K562 (cell line): Measurements from ENCODE around the gene PGA3. TPM values are rescaled to one million over a fixed set of nuclear protein-coding genes. Genes with fewer than 3 reads are reported as not detected.
A peak's percentile ranks its signal among the peaks of the same experiment; 100 is the strongest.

Source experiments
- ADNP ChIP-seq: fragments of 200-800 bp; sonication (Bioruptor generic); IDR thresholded peaks from 2 replicates; pipeline ENCODE4 v1.6.1; 2016; ENCODE audit warnings: missing genetic modification characterization, missing compliant biosample characterization
- ELF2 ChIP-seq: fragments of 250-450 bp; sonication (Bioruptor Pico); IDR thresholded peaks from 2 replicates; pipeline ENCODE4 v1.5.0; 2021; ENCODE audit warnings: mild to moderate bottlenecking
- GTF2F1 ChIP-seq: IDR thresholded peaks from 2 replicates; pipeline ENCODE4 v1.6.1; 2011; ENCODE audit warnings: low read depth, low read length, improper control_type of control experiment
- HDAC2 ChIP-seq: fragments of 450-650 bp; IDR thresholded peaks from 2 replicates; pipeline ENCODE4 v1.6.1; 2016; ENCODE audit warnings: mild to moderate bottlenecking
- MTA1 ChIP-seq: fragments of 450-650 bp; IDR thresholded peaks from 2 replicates; pipeline ENCODE4 v1.6.1; 2017; ENCODE audit warnings: borderline replicate concordance
- NR4A1 ChIP-seq, 2 experiments: fragments of 250-450 bp in 1 of 2; fragments of 450-650 bp in 1 of 2; sonication (Bioruptor Pico) in 1 of 2; IDR thresholded peaks; 2 replicates each; pipeline versions ENCODE4 v1.4.0 to v1.6.1; 2016 to 2020; ENCODE audit warnings: mild to moderate bottlenecking in 2 of 2, missing compliant biosample characterization in 1 of 2, missing genetic modification characterization in 1 of 2, moderate library complexity in 1 of 2
- PML ChIP-seq: IDR thresholded peaks from 2 replicates; pipeline ENCODE4 v1.6.1; 2012; ENCODE audit warnings: low read length, inconsistent platforms
- SREBF2 ChIP-seq: sonication (generic); formaldehyde crosslinking; IDR thresholded peaks from 2 replicates; pipeline ENCODE4 v1.4.0; 2020; ENCODE audit warnings: mild to moderate bottlenecking, missing genetic modification reagents
- ZFP91 ChIP-seq: sonication (generic); formaldehyde crosslinking; IDR thresholded peaks from 2 replicates; pipeline ENCODE4 v1.8.0; 2022; ENCODE audit warnings: mild to moderate bottlenecking, missing genetic modification reagents
- ZNF175 ChIP-seq: fragments of 200-800 bp; sonication (Bioruptor generic); IDR thresholded peaks from 2 replicates; pipeline ENCODE4 v1.6.1; 2016; ENCODE audit warnings: low read depth, mild to moderate bottlenecking, missing genetic modification characterization, missing compliant biosample characterization
- ZNF23 ChIP-seq: fragments of 250-450 bp; sonication (Bioruptor Pico); IDR thresholded peaks from 2 replicates; pipeline ENCODE4 v1.4.0; 2020; ENCODE audit warnings: mild to moderate bottlenecking
- ZNF232 ChIP-seq: sonication (generic); formaldehyde crosslinking; IDR thresholded peaks from 2 replicates; pipeline ENCODE4 v1.8.0; 2022; ENCODE audit warnings: mild to moderate bottlenecking, missing genetic modification reagents
- ZNF239 ChIP-seq: fragments of 250-450 bp; sonication (Bioruptor Pico); IDR thresholded peaks from 2 replicates; pipeline ENCODE4 v1.4.0; 2020; ENCODE audit warnings: mild to moderate bottlenecking
- ZNF407 ChIP-seq: fragments of 450-650 bp; IDR thresholded peaks from 2 replicates; pipeline ENCODE4 v1.6.1; 2016; ENCODE audit warnings: low read depth
- ZNF507 ChIP-seq: conservative IDR thresholded peaks from 2 replicates; pipeline ENCODE4 v1.6.1; 2017; ENCODE audit warnings: missing genetic modification characterization, missing compliant biosample characterization
- polyA plus RNA-seq, 8 experiments: library from polyadenylated mRNA; depleted of rRNA in 4 of 8; stranded (reverse) in 5 of 8; unstranded in 3 of 8; fragments of >200 nt; fragmentation: Nextera tagmentation in 2 of 8; fragmentation: Illumina TruSeq in 1 of 8; extraction: Ambion mirVana in 2 of 8; extraction: Trizol in 1 of 8; gene quantifications; 2 replicates each; pipeline versions ENCODE4 v1.2.1 to v1.2.3, GENCODE V29; 2011 to 2014; ENCODE audit warnings: inconsistent platforms in 1 of 8, missing spikeins in 1 of 8
- total RNA-seq, 7 experiments: library from RNA; depleted of rRNA in 6 of 7; stranded (reverse); fragments of >200 nt in 6 of 7; fragmentation: Illumina TruSeq in 2 of 7; extraction: Trizol in 2 of 7; gene quantifications; 2 replicates each; pipeline versions ENCODE4 v1.2.1 to v1.2.3, GENCODE V29; 2011 to 2021; ENCODE audit warnings: low replicate concordance in 1 of 7
- TF ChIP-seq, protein P1 (sequence below): sonication (generic); formaldehyde crosslinking; IDR thresholded peaks from 2 replicates; pipeline ENCODE4 v1.8.0; 2022; ENCODE audit warnings: mild to moderate bottlenecking, missing genetic modification reagents

The PGA3 gene
- total and polyA plus RNA-seq, 9 of the 15 experiments (the other 6 are each of a cell fraction or from before 2014, with no cell fraction given), result 0.15 to 0.18 (median 0.18) TPM; not detected in 6

- TF ChIP-seq NR4A1 (CRISPR knock-in tag; IDR thresholded peaks at IDR 0.05) (no peak), NR4A1 (tag; IDR thresholded peaks at IDR 0.05) (no peak), ZNF175 (CRISPR knock-in tag) (no peak), ZNF23 (CRISPR knock-in tag) (no peak), HDAC2 (peak; percentile 94; the same call in 1 of the 2 replicates), GTF2F1 (no peak), ELF2 (CRISPR knock-in tag) (no peak), ZNF507 (no peak), PML (no peak), ZFP91 (no peak), ADNP (tag) (peak; percentile 93), ZNF239 (no peak), MTA1 (no peak), SREBF2 (CRISPR knock-in tag) (no peak), ZNF232 (0 out of 2 replicates have a peak, but pooled peaks have one; percentile 66), ZNF407 (no peak)
- TF ChIP-seq, protein P1, sequence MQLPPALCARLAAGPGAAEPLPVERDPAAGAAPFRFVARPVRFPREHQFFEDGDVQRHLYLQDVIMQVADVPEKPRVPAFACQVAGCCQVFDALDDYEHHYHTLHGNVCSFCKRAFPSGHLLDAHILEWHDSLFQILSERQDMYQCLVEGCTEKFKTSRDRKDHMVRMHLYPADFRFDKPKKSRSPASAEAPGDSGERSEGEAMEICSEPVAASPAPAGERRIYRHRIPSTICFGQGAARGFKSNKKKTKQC (CRISPR knock-in tag), result peak; percentile 20; the same call in 1 of the 2 replicates
These were observed 42.7 kb upstream of the PGA3 start (continued) for GRCh38 chr11:61160487-61161189.
